ENCODE results near the gene SPTLC3. TPM values are rescaled to one million over a fixed set of nuclear protein-coding genes. Genes with fewer than 3 reads are reported as not detected.

The SPTLC3 gene
- 10 to 100 TPM in 1 of 4 donors, 1 to 10 TPM in 3; 4.3 to 60.2 (median 5.8) TPM for polyA plus RNA-seq
- long read RNA-seq, donor 1, full-length matches to known transcripts = 13 of 19 reads
- long read RNA-seq, donor 1, partial matches to known transcripts = 6 of 19 reads
- long read RNA-seq, donor 1, other reads (novel, unspliced or antisense) = 0 of 19 reads
- long read RNA-seq, donor 2, full-length matches to known transcripts = 3 of 3 reads
- long read RNA-seq, donor 2, partial matches to known transcripts = 0 of 3 reads
- long read RNA-seq, donor 2, other reads (novel, unspliced or antisense) = 0 of 3 reads
- long read RNA-seq, donor 3, partial matches to known transcripts = 0 of 1 reads
- long read RNA-seq, donor 3, other reads (novel, unspliced or antisense) = 0 of 1 reads
- long read RNA-seq, donor 4 = 0 reads
- long read RNA-seq, donor 5 = 0 reads
- long read RNA-seq, donor 6, full-length matches to known transcripts = 4 of 4 reads
- long read RNA-seq, donor 6, partial matches to known transcripts = 0 of 4 reads
- long read RNA-seq, donor 6, other reads (novel, unspliced or antisense) = 0 of 4 reads
- long read RNA-seq, donor 7 = 0 reads
- long read RNA-seq, donor 8 = 0 reads
- long read RNA-seq, donor 9 = 0 reads
- long read RNA-seq, donor 10, partial matches to known transcripts = 11 of 11 reads
- long read RNA-seq, donor 10, other reads (novel, unspliced or antisense) = 0 of 11 reads

DNA sequence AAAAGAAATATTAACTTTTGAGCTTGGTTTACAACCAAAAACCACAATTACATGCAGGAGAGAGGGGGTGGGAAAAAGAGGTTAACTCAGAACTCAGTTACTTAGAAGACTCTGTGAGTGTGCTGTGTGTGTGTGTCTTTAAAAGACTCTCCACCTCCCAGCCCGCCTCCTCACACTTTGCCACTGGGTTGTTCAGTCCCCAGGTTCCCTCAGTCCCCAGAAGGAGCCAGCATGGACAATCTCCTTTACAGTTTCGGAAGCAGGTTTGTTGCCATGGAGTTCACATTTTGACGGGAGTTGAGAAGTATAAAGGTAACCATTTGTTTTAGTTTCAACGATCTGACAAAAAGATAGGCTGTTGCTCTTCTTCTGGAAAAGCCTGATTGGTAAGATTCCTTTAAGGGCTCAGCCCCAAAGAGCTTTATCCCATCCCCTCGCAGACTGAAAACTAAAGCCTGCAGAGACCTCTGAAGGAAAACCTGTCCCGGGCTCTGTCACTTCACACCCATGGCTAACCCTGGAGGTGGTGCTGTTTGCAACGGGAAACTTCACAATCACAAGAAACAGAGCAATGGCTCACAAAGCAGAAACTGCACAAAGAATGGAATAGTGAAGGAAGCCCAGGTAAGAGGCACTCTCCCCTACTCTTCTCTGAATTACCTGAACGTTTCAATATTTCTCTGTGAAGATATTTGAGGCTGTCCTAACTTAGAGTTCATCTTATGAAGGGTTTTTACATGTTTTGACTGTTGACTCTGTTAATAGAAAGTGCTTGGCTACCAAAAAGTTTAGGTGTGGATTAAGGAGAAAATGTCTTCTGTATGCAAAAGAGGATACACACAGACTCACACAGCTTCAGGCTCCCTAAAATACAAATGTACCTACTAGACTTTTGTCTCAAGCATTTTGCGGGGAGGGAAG is at the start of gene SPTLC3:
TSS of gene SPTLC3 (plus strand) at position 212 of the 921 bp plus-strand sequence. CDS start at position 508, 296 bp downstream.
- DNase-seq = peak; percentile 76 to 80

DNA sequence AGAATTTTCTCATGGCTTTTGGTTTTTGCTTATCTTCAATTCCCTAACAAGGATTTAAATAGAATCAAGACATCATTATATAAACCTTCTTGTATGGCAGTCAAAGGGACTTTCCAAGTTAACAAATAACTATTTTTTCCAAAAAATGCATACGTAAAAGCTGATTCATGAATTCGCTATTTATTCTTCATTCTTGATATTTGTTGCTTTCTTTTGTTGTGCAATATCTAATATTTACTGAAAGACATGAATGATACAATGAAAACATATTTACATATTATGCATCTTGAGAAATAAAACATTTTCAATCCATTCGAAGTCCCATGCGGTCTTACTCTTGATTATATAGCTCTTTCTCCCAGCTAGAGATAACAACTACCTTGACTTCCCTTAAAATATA is 47.0 kb upstream of the SPTLC3 start:
- no peak overlapping the region for H3K27ac ChIP-seq (ENCODE audit: low read depth in 1 of 3, low read length in 2 of 3)
- no peak for DNase-seq
- WGBS, 3 donors = 87 to 93% (median 92%) methylated on average over 4 of the region's 4 CpGs
- H3K4me1 ChIP-seq (ENCODE audit: control insufficient read depth in 3 of 3, insufficient read depth in 2 of 3, low read depth in 1 of 3, low read length in 2 of 3) = no peaks in the 10 kb centered on the region
- no peaks in the 10 kb centered on the region for H3K27me3 ChIP-seq (ENCODE audit: control insufficient read depth in 3 of 3, insufficient read depth in 3 of 3, low read length in 3 of 3)
- H3K36me3 ChIP-seq (ENCODE audit: control insufficient read depth in 3 of 3, insufficient read depth in 2 of 3, low read depth in 1 of 3, low read length in 3 of 3) = no peaks in the 10 kb centered on the region
- no peak overlapping the region for H3K4me3 ChIP-seq (ENCODE audit: low read depth in 1 of 3, low read length in 3 of 3)
- FAIRE-seq = no peak
- no peaks in the 10 kb centered on the region for H3K9me3 ChIP-seq (ENCODE audit: control insufficient read depth in 2 of 2, insufficient read depth in 1 of 2, low read depth in 1 of 2, low read length in 1 of 2)

More for the DNA sequence above, at the start of gene SPTLC3:
- Histone ChIP-seq H3K27me3 (ENCODE audit: control insufficient read depth in 3 of 3, insufficient read depth in 3 of 3, low read length in 3 of 3) (no peaks in the 10 kb centered on the region), H3K27ac (ENCODE audit: low read depth in 1 of 3, low read length in 2 of 3) (peak within 1 kb of the TSS; percentile 64 to 83 (median 75)), H3K4me1 (ENCODE audit: control insufficient read depth in 3 of 3, insufficient read depth in 2 of 3, low read depth in 1 of 3, low read length in 2 of 3) (peaks cover 0 to 7% (median 2%) of the 10 kb centered on the region in 3 donors), H3K4me3 (ENCODE audit: low read depth in 1 of 3, low read length in 3 of 3) (peak within 1 kb of the TSS in 2 of 3 donors; percentile 61 to 71), H3K36me3 (ENCODE audit: control insufficient read depth in 3 of 3, insufficient read depth in 2 of 3, low read depth in 1 of 3, low read length in 3 of 3) (no peaks in the 10 kb centered on the region), H3K9me3 (ENCODE audit: control insufficient read depth in 2 of 2, insufficient read depth in 1 of 2, low read depth in 1 of 2, low read length in 1 of 2) (no peaks in the 10 kb centered on the region)
- WGBS, 3 donors = 1 to 5% (median 3%) methylated on average over 9 of the region's 9 CpGs
- no peak for FAIRE-seq

DNA sequence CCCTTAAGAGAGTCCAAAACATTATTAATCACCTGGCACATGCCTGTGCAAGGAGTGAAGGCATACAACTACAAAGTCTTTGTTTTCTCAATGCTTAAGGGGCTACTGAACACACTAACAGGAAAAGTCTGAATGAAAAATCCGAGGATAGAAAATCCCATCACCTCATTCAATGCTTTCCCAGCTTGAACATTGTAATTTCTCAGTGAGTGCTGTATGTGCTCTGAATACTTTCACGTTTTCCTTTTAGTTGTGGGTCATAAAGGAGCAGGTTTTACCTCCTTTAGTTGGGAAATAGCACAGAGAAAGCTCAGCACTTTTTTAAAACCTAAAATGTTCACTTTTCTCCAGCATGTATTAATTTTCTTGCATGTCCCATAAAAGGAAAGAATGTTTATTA is 45.9 kb upstream of the SPTLC3 start:
- Histone ChIP-seq H3K27ac (ENCODE audit: low read depth in 1 of 3, low read length in 2 of 3) (no peak overlapping the region), H3K27me3 (ENCODE audit: control insufficient read depth in 3 of 3, insufficient read depth in 3 of 3, low read length in 3 of 3) (no peaks in the 10 kb centered on the region), H3K4me1 (ENCODE audit: control insufficient read depth in 3 of 3, insufficient read depth in 2 of 3, low read depth in 1 of 3, low read length in 2 of 3) (no peaks in the 10 kb centered on the region), H3K4me3 (ENCODE audit: low read depth in 1 of 3, low read length in 3 of 3) (no peak overlapping the region), H3K36me3 (ENCODE audit: control insufficient read depth in 3 of 3, insufficient read depth in 2 of 3, low read depth in 1 of 3, low read length in 3 of 3) (no peaks in the 10 kb centered on the region), H3K9me3 (ENCODE audit: control insufficient read depth in 2 of 2, insufficient read depth in 1 of 2, low read depth in 1 of 2, low read length in 1 of 2) (no peaks in the 10 kb centered on the region)
- 37 to 54% (median 47%) methylated on average over 2 of the region's 2 CpGs for WGBS, 3 donors
- FAIRE-seq = no peak
- no peak for DNase-seq

DNA sequence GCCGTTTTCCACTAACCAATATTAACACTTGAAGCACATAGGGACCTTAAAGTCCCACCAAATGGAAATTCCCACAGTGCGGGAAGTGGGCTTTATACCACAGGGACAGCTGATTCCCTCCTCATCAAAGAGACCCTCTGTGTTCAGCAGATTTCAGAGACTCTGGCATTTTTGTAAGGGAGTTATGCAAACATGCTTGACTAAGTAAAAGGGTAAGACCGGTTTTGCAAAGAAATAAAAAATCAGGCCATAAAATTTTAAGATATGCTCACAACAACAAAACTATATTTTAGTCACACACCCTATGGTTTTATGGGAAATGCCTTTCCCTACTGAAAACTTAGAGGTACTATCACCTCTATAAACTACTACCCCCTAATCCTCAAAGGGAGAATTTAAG is 45.4 kb upstream of the SPTLC3 start:
- WGBS, 3 donors = 44 to 68% (median 51%) methylated on average over 3 of the region's 3 CpGs
- Histone ChIP-seq H3K4me3 (ENCODE audit: low read depth in 1 of 3, low read length in 3 of 3) (no peak overlapping the region), H3K27ac (ENCODE audit: low read depth in 1 of 3, low read length in 2 of 3) (no peak overlapping the region), H3K36me3 (ENCODE audit: control insufficient read depth in 3 of 3, insufficient read depth in 2 of 3, low read depth in 1 of 3, low read length in 3 of 3) (no peaks in the 10 kb centered on the region), H3K9me3 (ENCODE audit: control insufficient read depth in 2 of 2, insufficient read depth in 1 of 2, low read depth in 1 of 2, low read length in 1 of 2) (no peaks in the 10 kb centered on the region), H3K4me1 (ENCODE audit: control insufficient read depth in 3 of 3, insufficient read depth in 2 of 3, low read depth in 1 of 3, low read length in 2 of 3) (no peaks in the 10 kb centered on the region), H3K27me3 (ENCODE audit: control insufficient read depth in 3 of 3, insufficient read depth in 3 of 3, low read length in 3 of 3) (no peaks in the 10 kb centered on the region)
- no peak for DNase-seq
- no peak for FAIRE-seq

DNA sequence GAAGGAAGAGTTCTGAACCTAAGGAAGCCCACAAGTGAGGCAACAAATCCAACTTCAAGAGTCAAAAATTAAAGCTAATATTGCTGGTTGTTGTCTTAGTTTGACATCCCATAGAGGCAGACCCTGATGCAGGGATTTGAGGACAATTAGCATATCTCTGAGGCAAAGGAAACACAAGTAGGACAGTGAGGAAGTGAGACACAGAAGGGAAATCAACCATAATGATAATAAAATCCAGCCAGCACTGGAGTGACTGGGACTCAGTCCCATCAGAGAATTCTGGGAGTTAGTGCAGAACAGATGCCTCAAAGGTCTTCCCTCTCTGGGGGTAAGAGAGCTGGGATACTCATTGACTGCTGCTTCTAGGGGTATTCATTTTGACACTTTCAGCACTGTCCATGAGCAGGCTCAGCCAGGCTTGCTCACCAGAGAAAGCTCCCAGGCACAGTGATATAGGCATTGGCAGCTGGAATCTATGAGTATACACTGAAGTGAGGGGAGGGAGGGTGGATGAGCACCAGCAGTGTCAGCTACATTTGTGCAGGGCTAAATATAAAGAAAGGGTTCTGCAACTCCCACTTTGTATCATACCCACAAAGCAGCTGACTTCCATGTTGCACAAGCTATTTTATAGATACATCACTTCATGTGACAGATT is 43.4 kb upstream of the SPTLC3 start:
- Histone ChIP-seq H3K27ac (ENCODE audit: low read depth in 1 of 3, low read length in 2 of 3) (no peak overlapping the region), H3K27me3 (ENCODE audit: control insufficient read depth in 3 of 3, insufficient read depth in 3 of 3, low read length in 3 of 3) (no peaks in the 10 kb centered on the region), H3K4me1 (ENCODE audit: control insufficient read depth in 3 of 3, insufficient read depth in 2 of 3, low read depth in 1 of 3, low read length in 2 of 3) (no peaks in the 10 kb centered on the region), H3K36me3 (ENCODE audit: control insufficient read depth in 3 of 3, insufficient read depth in 2 of 3, low read depth in 1 of 3, low read length in 3 of 3) (no peaks in the 10 kb centered on the region), H3K9me3 (ENCODE audit: control insufficient read depth in 2 of 2, insufficient read depth in 1 of 2, low read depth in 1 of 2, low read length in 1 of 2) (peaks cover 0 to 12% of the 10 kb centered on the region in 2 donors), H3K4me3 (ENCODE audit: low read depth in 1 of 3, low read length in 3 of 3) (no peak overlapping the region)
- FAIRE-seq = no peak
- no peak for DNase-seq

DNA sequence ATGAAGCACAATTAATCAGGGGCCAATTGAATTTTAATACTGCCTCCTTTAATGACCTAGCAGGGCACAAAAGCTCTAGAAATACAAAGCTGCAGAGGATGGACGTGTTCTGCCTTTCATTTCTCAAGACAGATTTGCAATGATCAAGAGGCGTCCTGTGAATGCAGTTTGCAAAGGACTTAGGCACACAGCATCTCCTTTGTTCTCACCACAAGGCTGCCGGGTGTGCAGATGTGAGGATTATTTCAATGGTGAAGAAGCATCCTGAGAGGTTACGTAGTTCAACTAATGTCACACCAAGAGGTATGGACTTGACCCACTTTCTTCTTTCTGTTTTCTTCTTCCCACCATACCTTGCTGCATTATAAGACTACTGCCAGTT is 42.9 kb upstream of the SPTLC3 start:
- H3K4me1 ChIP-seq (ENCODE audit: control insufficient read depth in 3 of 3, insufficient read depth in 2 of 3, low read depth in 1 of 3, low read length in 2 of 3) = no peaks in the 10 kb centered on the region
- H3K36me3 ChIP-seq (ENCODE audit: control insufficient read depth in 3 of 3, insufficient read depth in 2 of 3, low read depth in 1 of 3, low read length in 3 of 3) = no peaks in the 10 kb centered on the region
- 68 to 86% (median 73%) methylated on average over 4 of the region's 4 CpGs for WGBS, 3 donors
- H3K27ac ChIP-seq (ENCODE audit: low read depth in 1 of 3, low read length in 2 of 3) = no peak overlapping the region
- FAIRE-seq (no peak), DNase-seq (no peak)
- peaks cover 0 to 12% of the 10 kb centered on the region in 2 donors for H3K9me3 ChIP-seq (ENCODE audit: control insufficient read depth in 2 of 2, insufficient read depth in 1 of 2, low read depth in 1 of 2, low read length in 1 of 2)
- H3K4me3 ChIP-seq (ENCODE audit: low read depth in 1 of 3, low read length in 3 of 3) = no peak overlapping the region
- no peaks in the 10 kb centered on the region for H3K27me3 ChIP-seq (ENCODE audit: control insufficient read depth in 3 of 3, insufficient read depth in 3 of 3, low read length in 3 of 3)

DNA sequence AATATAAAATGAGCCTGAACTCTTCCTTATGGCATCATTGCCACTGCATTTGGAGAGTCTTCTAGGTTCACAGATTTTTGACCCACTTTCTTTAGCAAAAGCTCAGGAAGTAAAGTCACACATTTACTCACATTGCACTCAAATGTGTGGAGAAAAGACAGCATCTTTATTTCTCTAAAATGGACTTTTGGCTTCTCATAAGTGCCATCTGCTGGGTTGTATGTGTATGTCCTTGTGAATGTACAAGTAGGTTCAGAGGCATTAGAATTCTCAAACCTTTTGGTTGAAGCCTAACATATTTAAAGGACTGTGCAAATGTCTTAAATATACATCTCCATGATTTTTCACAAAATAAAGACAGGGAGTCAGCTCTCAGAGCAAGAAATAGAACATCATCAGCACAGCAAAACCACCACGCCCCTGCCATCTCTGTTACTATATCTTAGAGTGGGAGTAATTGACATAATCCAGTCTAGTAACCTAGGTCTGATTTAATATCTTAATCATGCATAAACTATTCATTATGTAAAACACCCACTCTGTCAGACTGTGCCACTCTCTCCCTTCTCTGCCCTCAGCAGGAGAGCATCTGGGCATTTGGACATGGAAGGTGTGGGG is 42.2 kb upstream of the SPTLC3 start:
- Histone ChIP-seq H3K36me3 (ENCODE audit: control insufficient read depth in 3 of 3, insufficient read depth in 2 of 3, low read depth in 1 of 3, low read length in 3 of 3) (no peaks in the 10 kb centered on the region), H3K4me3 (ENCODE audit: low read depth in 1 of 3, low read length in 3 of 3) (no peak overlapping the region), H3K27ac (ENCODE audit: low read depth in 1 of 3, low read length in 2 of 3) (no peak overlapping the region), H3K4me1 (ENCODE audit: control insufficient read depth in 3 of 3, insufficient read depth in 2 of 3, low read depth in 1 of 3, low read length in 2 of 3) (no peaks in the 10 kb centered on the region), H3K9me3 (ENCODE audit: control insufficient read depth in 2 of 2, insufficient read depth in 1 of 2, low read depth in 1 of 2, low read length in 1 of 2) (peaks cover 0 to 12% of the 10 kb centered on the region in 2 donors), H3K27me3 (ENCODE audit: control insufficient read depth in 3 of 3, insufficient read depth in 3 of 3, low read length in 3 of 3) (no peaks in the 10 kb centered on the region)
- 14 to 95% (median 83%) methylated on average over 1 of the region's 1 CpG for WGBS, 3 donors
- FAIRE-seq (no peak), DNase-seq (peak in 1 of 2 donors; percentile 34)
